Neural progenitor cell (in vitro differentiated cells): ENCODE data around the gene CPB1. TPM values are rescaled to one million over a fixed set of nuclear protein-coding genes. Genes with fewer than 3 reads are reported as not detected.

ENCODE experiments used
- DNase-seq: peaks from one replicate; pipeline ENCODE4 v3.0.0-alpha.2; 2016; ENCODE audit warnings: low spot score
- H2AFZ ChIP-seq: fragments of 200-600 bp; sonication (generic); replicated peaks from 2 replicates; pipeline ENCODE4 v1.6.1; 2016; ENCODE audit warnings: antibody characterized with exemption
- H3F3A ChIP-seq: fragments of 200-600 bp; sonication (generic); 2 replicates; pipeline ENCODE4 v1.6.1; 2016; ENCODE audit warnings: antibody characterized with exemption, low read depth
- H3K27ac ChIP-seq: fragments of 200-600 bp; sonication (generic); 2 replicates; pipeline ENCODE4 v1.5.1; 2016; ENCODE audit warnings: mild to moderate bottlenecking
- H3K27me3 ChIP-seq: fragments of 200-600 bp; sonication (generic); 2 replicates; pipeline ENCODE4 v1.6.1; 2016; ENCODE audit warnings: mild to moderate bottlenecking, moderate library complexity
- H3K36me3 ChIP-seq: fragments of 200-600 bp; sonication (generic); 2 replicates; pipeline ENCODE4 v1.5.1; 2016
- H3K4me1 ChIP-seq: fragments of 200-600 bp; sonication (generic); 2 replicates; pipeline ENCODE4 v1.6.1; 2016; ENCODE audit warnings: mixed run types
- H3K4me2 ChIP-seq: fragments of 200-600 bp; sonication (generic); 2 replicates; pipeline ENCODE4 v1.6.1; 2016
- H3K4me3 ChIP-seq: fragments of 200-600 bp; sonication (generic); 2 replicates; pipeline ENCODE4 v1.5.1; 2016
- H3K79me2 ChIP-seq: fragments of 200-600 bp; sonication (generic); 2 replicates; pipeline ENCODE4 v1.6.1; 2016; ENCODE audit warnings: low read depth
- H3K9ac ChIP-seq: fragments of 200-600 bp; sonication (generic); 2 replicates; pipeline ENCODE4 v1.6.1; 2016
- H3K9me3 ChIP-seq: fragments of 200-600 bp; sonication (generic); 2 replicates; pipeline ENCODE4 v1.5.1; 2016; ENCODE audit warnings: low read depth
- H4K20me1 ChIP-seq: fragments of 200-600 bp; sonication (generic); 2 replicates; pipeline ENCODE4 v1.6.1; 2016; ENCODE audit warnings: low read depth
- H3K27ac Mint-ChIP-seq: 3 replicates; pipeline ENCODE4 v1.8.0; 2021; ENCODE audit warnings: mixed read lengths
- H3K27me3 Mint-ChIP-seq: 2 replicates; pipeline ENCODE4 v1.8.0; 2022; ENCODE audit warnings: low read depth, mild to moderate bottlenecking, inconsistent platforms, moderate library complexity, mixed read lengths; ENCODE audit not compliant: insufficient read depth
- H3K36me3 Mint-ChIP-seq: 3 replicates; pipeline ENCODE4 v1.8.0; 2021; ENCODE audit warnings: mixed read lengths
- H3K4me1 Mint-ChIP-seq: 3 replicates; pipeline ENCODE4 v1.8.0; 2021; ENCODE audit warnings: mixed read lengths
- H3K4me3 Mint-ChIP-seq: 3 replicates; pipeline ENCODE4 v1.8.0; 2021; ENCODE audit warnings: mild to moderate bottlenecking, moderate library complexity, mixed read lengths
- H3K9me3 Mint-ChIP-seq: 3 replicates; pipeline ENCODE4 v1.8.0; 2020; ENCODE audit warnings: mixed read lengths
- EZH2 ChIP-seq: fragments of 200-600 bp; sonication (generic); IDR thresholded peaks from 2 replicates; pipeline ENCODE4 v1.6.1; 2017; ENCODE audit warnings: antibody characterized with exemption, mild to moderate bottlenecking, moderate library complexity
- EZH2phosphoT487 ChIP-seq: fragments of 200-600 bp; sonication (generic); IDR thresholded peaks from 2 replicates; pipeline ENCODE4 v1.6.1; 2017; ENCODE audit warnings: antibody characterized with exemption
- total RNA-seq: library from RNA; depleted of rRNA; stranded (reverse); fragments of >200 nt; gene quantifications from 2 replicates; pipeline ENCODE4 v1.2.3, GENCODE V29; 2015; ENCODE audit warnings: low replicate concordance
- TF ChIP-seq, protein P1 (sequence below): fragments of 200-600 bp; sonication (generic); IDR thresholded peaks from 2 replicates; pipeline ENCODE4 v1.5.1; 2017; ENCODE audit warnings: antibody characterized with exemption, mild to moderate bottlenecking

Gene CPB1
- total RNA-seq, 1 donor from 2014 or later, result not detected

DNA sequence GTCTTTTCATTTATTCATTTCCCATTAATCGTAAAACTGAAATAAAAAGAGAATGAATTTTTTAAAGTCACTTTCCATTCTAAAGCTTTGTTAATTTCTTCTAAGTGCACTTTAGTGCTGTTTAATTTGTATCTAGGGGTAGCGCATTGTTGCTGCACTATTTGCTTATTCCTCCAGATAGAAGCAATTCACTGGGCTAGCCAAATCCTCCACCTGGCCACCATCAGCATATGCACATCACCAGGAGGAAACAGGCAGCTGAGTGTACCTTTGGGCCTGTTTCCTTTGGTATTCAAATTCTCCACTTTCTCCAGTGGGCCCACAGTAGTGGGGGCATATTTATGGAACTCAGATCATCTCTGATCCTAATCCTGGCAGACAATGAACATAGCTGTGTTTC lies 29.8 kb upstream of the CPB1 start:
- H3F3A ChIP-seq, result no peaks in the 10 kb centered on the region
- peaks cover 4% of the 10 kb centered on the region for H3K36me3 Mint-ChIP-seq
- no peak overlapping the region for H3K27ac ChIP-seq
- H3K4me3 Mint-ChIP-seq, result no peak overlapping the region
- H3K9me3 ChIP-seq, result no peaks in the 10 kb centered on the region
- H3K36me3 ChIP-seq, result no peaks in the 10 kb centered on the region
- H3K9me3 Mint-ChIP-seq, result peaks cover 8% of the 10 kb centered on the region
- H3K79me2 ChIP-seq, result no peaks in the 10 kb centered on the region
- no peak overlapping the region for H3K4me2 ChIP-seq
- H3K4me3 ChIP-seq, result no peak overlapping the region
- no peak overlapping the region for H2AFZ ChIP-seq
- no peaks in the 10 kb centered on the region for H3K27me3 ChIP-seq
- H3K27ac Mint-ChIP-seq, result no peak overlapping the region
- TF ChIP-seq EZH2phosphoT487 (no peak), EZH2 (no peak)
- TF ChIP-seq, protein P1, sequence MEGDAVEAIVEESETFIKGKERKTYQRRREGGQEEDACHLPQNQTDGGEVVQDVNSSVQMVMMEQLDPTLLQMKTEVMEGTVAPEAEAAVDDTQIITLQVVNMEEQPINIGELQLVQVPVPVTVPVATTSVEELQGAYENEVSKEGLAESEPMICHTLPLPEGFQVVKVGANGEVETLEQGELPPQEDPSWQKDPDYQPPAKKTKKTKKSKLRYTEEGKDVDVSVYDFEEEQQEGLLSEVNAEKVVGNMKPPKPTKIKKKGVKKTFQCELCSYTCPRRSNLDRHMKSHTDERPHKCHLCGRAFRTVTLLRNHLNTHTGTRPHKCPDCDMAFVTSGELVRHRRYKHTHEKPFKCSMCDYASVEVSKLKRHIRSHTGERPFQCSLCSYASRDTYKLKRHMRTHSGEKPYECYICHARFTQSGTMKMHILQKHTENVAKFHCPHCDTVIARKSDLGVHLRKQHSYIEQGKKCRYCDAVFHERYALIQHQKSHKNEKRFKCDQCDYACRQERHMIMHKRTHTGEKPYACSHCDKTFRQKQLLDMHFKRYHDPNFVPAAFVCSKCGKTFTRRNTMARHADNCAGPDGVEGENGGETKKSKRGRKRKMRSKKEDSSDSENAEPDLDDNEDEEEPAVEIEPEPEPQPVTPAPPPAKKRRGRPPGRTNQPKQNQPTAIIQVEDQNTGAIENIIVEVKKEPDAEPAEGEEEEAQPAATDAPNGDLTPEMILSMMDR, result no peak
- H3K27me3 Mint-ChIP-seq, result no peaks in the 10 kb centered on the region
- H4K20me1 ChIP-seq, result no peaks in the 10 kb centered on the region
- no peaks in the 10 kb centered on the region for H3K4me1 ChIP-seq
- H3K4me1 Mint-ChIP-seq, result peaks cover 17% of the 10 kb centered on the region
- H3K9ac ChIP-seq, result no peak overlapping the region
- no peak for DNase-seq

- Histone ChIP-seq H3K4me1 (no peaks in the 10 kb centered on the region), H4K20me1 (no peaks in the 10 kb centered on the region), H3F3A (no peaks in the 10 kb centered on the region), H2AFZ (no peak overlapping the region), H3K4me3 (no peak overlapping the region), H3K79me2 (no peaks in the 10 kb centered on the region), H3K36me3 (no peaks in the 10 kb centered on the region), H3K27ac (no peak overlapping the region), H3K4me2 (no peak overlapping the region), H3K27me3 (no peaks in the 10 kb centered on the region), H3K9me3 (no peaks in the 10 kb centered on the region), H3K9ac (no peak overlapping the region)
- no peak overlapping the region for H3K4me3 Mint-ChIP-seq
- peaks cover 2% of the 10 kb centered on the region for H3K36me3 Mint-ChIP-seq
- no peak for TF ChIP-seq EZH2
- TF ChIP-seq EZH2phosphoT487, result no peak
- TF ChIP-seq, protein P1, result no peak
- peaks cover 8% of the 10 kb centered on the region for H3K9me3 Mint-ChIP-seq
- H3K27me3 Mint-ChIP-seq, result no peaks in the 10 kb centered on the region
- no peak for DNase-seq
- no peak overlapping the region for H3K27ac Mint-ChIP-seq
- H3K4me1 Mint-ChIP-seq, result peaks cover 3% of the 10 kb centered on the region
These were observed 27.2 kb upstream of the CPB1 start for GRCh38 chr3:148800414-148800813.

DNA sequence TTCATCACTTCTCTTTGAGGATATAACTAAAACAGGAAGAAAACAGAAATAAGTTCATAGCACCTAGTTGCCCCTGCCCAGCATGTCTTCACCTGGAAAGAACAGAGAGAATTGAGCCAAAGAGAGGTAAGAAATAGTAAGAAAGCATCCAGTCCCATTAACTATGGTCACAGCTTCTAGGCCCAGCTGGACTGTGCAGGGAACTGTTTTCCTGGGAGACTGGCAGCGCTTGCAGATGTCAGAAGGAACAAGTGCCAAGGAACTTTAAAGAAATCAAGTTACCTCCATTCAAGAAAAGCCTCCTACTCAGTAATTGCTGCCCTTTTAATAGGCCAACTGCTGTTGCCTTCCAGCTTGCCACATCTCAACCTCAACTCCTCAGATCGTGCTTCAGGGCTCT lies 17.8 kb upstream of the CPB1 start:
- H2AFZ ChIP-seq, result no peak overlapping the region
- H3K9me3 ChIP-seq, result no peaks in the 10 kb centered on the region
- TF ChIP-seq, protein P1, result no peak
- TF ChIP-seq EZH2, result no peak
- no peak for TF ChIP-seq EZH2phosphoT487
- no peaks in the 10 kb centered on the region for H3F3A ChIP-seq
- Mint-ChIP-seq H3K36me3 (peaks cover 5% of the 10 kb centered on the region), H3K4me3 (no peak overlapping the region), H3K27ac (no peak overlapping the region), H3K4me1 (peaks cover 7% of the 10 kb centered on the region), H3K27me3 (no peaks in the 10 kb centered on the region), H3K9me3 (peaks cover 14% of the 10 kb centered on the region)
- no peaks in the 10 kb centered on the region for H3K36me3 ChIP-seq
- no peak for DNase-seq
- peaks cover 16% of the 10 kb centered on the region for H3K4me1 ChIP-seq
- H3K27me3 ChIP-seq, result no peaks in the 10 kb centered on the region
- no peaks in the 10 kb centered on the region for H3K79me2 ChIP-seq
- H3K27ac ChIP-seq, result no peak overlapping the region
- no peaks in the 10 kb centered on the region for H4K20me1 ChIP-seq
- H3K4me3 ChIP-seq, result no peak overlapping the region
- no peak overlapping the region for H3K9ac ChIP-seq
- no peak overlapping the region for H3K4me2 ChIP-seq
